NCI-H2081 (cell line): ENCODE results near the gene TSPAN4.
A peak's percentile ranks its signal among the peaks of the same experiment; 100 is the strongest.

Experiments
- DNase-seq, 2 experiments: peaks; one replicate each; lab custom pipeline; 2025; lab: John Stamatoyannopoulos, UW

TSPAN4 gene

GRCh38 chr11:865462-866430 is 23.1 kb downstream of the TSPAN4 start:
- no peak for DNase-seq

GRCh38 chr11:866481-866880 is 23.8 kb downstream of the TSPAN4 start:
- no peak for DNase-seq

GRCh38 chr11:867856-868358 is 25.3 kb downstream of the TSPAN4 start:
- no peak for DNase-seq

GRCh38 chr11:868394-868793 is 25.7 kb downstream of the TSPAN4 start:
- DNase-seq: no peak

GRCh38 chr11:868802-869201 is 26.1 kb downstream of the TSPAN4 start:
- DNase-seq: no peak

- no peak for DNase-seq
Measured at GRCh38 chr11:869399-870126, 26.9 kb downstream of the TSPAN4 start.

GRCh38 chr11:870127-870413 is 27.4 kb downstream of the TSPAN4 start:
- no peak for DNase-seq

GRCh38 chr11:870418-870817 is 27.8 kb downstream of the TSPAN4 start:
- no peak for DNase-seq

- no peak for DNase-seq
Measured at GRCh38 chr11:871472-871871, 28.8 kb downstream of the TSPAN4 start.

- DNase-seq: no peak
Measured at GRCh38 chr11:872799-873198, 30.1 kb downstream of the TSPAN4 start.

- DNase-seq: no peak
Measured at GRCh38 chr11:873706-874105, 31.1 kb downstream of the TSPAN4 start.

GRCh38 chr11:875203-875602 is 32.6 kb downstream of the TSPAN4 start:
- no peak for DNase-seq

- no peak for DNase-seq
Measured at GRCh38 chr11:875769-876301, 33.2 kb downstream of the TSPAN4 start.

- peak; percentile 32 to 62 for DNase-seq
Measured at GRCh38 chr11:876545-876944, 33.9 kb downstream of the TSPAN4 start.

GRCh38 chr11:877565-877964 is 34.9 kb downstream of the TSPAN4 start:
- DNase-seq: no peak

GRCh38 chr11:880447-880846 is 37.8 kb downstream of the TSPAN4 start:
- DNase-seq: no peak

GRCh38 chr11:882596-882995 is 39.9 kb downstream of the TSPAN4 start:
- DNase-seq: no peak

GRCh38 chr11:883527-883926 is 40.9 kb downstream of the TSPAN4 start:
- DNase-seq: no peak

- DNase-seq: no peak
Measured at GRCh38 chr11:884578-885070, 42.0 kb downstream of the TSPAN4 start.

- no peak for DNase-seq
Measured at GRCh38 chr11:886568-886967, 43.9 kb downstream of the TSPAN4 start.

- no peak for DNase-seq
Measured at GRCh38 chr11:887589-887988, 44.9 kb downstream of the TSPAN4 start.

GRCh38 chr11:888310-889212 is 45.9 kb downstream of the TSPAN4 start:
- no peak for DNase-seq
